Mesenteric fat pad (tissue), 1 donor: Measurements from ENCODE around the gene IQCE. TPM values are rescaled to one million over a fixed set of nuclear protein-coding genes. Genes with fewer than 3 reads are reported as not detected.
A peak's percentile ranks its signal among the peaks of the same experiment; 100 is the strongest.
"Not testable (repeated sequence)": the region's sequence is repeated elsewhere in the genome, so short reads cannot be mapped to it uniquely, and the experiment has no call there.

Experiments
- DNase-seq: peaks from one replicate; pipeline ENCODE4 v3.0.0-alpha.2; 2020; ENCODE audit warnings: low spot score
- total RNA-seq: library from RNA; stranded (reverse); fragmentation: NEBNext Ultra II Directional; extraction: Animal tissue kit (Norgen Biotek cat#: 25700); gene quantifications from one replicate; pipeline ENCODE4 v1.2.1, GENCODE V29; 2021
- donor health status: DM: yes; HTN: yes; CAD: no.

The IQCE gene
- total RNA-seq, 1 donor from 2014 or later: 14.4 TPM

GRCh38 chr7:2521341-2521745 is 37.4 kb upstream of the IQCE start:
- no peak for DNase-seq

- DNase-seq: no peak
These were observed 36.7 kb upstream of the IQCE start for GRCh38 chr7:2521952-2522591.

GRCh38 chr7:2522780-2523433 is 35.9 kb upstream of the IQCE start:
- DNase-seq: no peak

GRCh38 chr7:2523461-2523936 is 35.3 kb upstream of the IQCE start:
- no peak for DNase-seq

- peak; percentile 94 for DNase-seq
These were observed 34.6 kb upstream of the IQCE start for GRCh38 chr7:2523941-2524807.

GRCh38 chr7:2524808-2525657 is 33.7 kb upstream of the IQCE start:
- no peak for DNase-seq

- no peak for DNase-seq
These were observed 32.8 kb upstream of the IQCE start for GRCh38 chr7:2525658-2526630.

- no peak for DNase-seq
These were observed 31.9 kb upstream of the IQCE start for GRCh38 chr7:2526659-2527504.

GRCh38 chr7:2527505-2528467 is 31.0 kb upstream of the IQCE start:
- DNase-seq: no peak

GRCh38 chr7:2528481-2529095 is 30.2 kb upstream of the IQCE start:
- no peak for DNase-seq

GRCh38 chr7:2529161-2530070 is 29.4 kb upstream of the IQCE start:
- DNase-seq: no peak

GRCh38 chr7:2530071-2530987 is 28.4 kb upstream of the IQCE start:
- DNase-seq: no peak

GRCh38 chr7:2530994-2531795 is 27.6 kb upstream of the IQCE start:
- DNase-seq: not testable (repeated sequence)

- DNase-seq: not testable (repeated sequence)
These were observed 27.0 kb upstream of the IQCE start for GRCh38 chr7:2531796-2532110.
